ENCODE data around the gene EXOC5.

The EXOC5 gene

DNA sequence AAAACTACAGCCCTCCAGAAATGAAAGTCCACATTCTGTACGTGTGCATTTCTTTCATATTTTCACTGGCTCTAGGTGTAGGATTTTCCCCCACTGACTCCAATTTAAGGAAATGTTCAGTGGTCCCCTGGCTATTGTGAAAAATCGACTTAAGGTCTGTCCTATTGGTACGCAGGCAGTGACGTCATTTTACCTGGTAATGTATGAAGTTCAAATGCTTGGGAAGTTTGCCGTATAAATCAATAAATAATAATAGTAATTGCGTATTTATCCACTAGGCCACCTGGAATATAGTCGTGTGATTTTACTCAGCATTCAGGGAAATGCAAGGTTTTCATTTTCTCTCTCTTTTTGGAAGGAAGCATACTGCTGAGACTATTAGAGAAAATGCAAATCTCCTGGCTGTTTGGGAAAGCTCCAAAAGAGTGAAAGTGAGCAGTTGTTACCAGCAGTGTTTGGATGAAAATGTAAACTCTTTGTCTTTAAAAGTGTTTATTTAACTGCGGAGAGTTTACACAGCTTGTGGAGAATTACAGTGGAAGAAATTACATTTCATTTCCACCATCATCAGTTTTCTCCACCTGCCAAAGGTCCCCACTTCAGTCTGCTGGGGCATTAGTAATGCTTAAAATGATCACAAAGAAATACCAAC is 107.0 kb downstream of the EXOC5 start:
- DNase-seq = no peak

DNA sequence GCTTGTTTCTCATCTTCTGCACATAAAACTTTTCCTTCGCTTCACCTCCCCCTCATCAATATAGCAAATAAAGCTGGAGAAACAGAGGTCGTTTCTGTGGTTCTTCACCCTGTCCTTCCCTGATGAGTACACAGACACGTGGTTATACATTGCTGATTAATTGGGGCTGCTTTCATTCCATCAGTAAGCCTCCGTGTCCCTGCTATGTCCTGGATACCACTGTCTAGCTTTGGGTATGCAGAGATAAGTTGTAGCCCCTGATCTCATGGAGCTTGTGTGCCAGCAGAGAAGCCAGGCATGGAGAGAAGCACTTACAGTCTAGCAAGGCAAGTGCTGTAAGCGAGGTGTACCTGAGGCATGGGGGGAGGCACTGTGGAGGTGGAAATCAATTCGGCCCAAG is 108.4 kb downstream of the EXOC5 start:
- DNase-seq = no peak

DNA sequence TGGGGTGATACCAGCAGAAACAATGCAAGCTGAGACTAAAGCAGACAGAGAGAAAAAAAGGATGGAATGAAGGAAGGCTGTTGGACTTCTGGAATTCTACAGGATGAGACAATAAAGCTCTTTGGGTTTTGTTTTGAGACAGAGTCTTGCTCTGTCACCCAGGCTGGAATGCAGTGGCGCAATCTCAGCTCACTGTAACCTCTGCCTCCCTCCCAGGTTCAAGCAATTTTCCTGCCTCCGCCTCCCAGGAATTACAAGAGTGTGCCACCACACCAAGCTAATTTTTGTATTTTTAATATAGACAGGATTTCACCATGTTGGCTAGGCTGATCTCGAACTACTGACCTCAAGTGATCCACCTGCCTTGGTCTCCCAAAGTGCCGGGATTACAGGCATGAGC is 115.4 kb downstream of the EXOC5 start:
- no peak for DNase-seq

Data from NCI-H446 (cell line).